GM18867 (cell line): ENCODE data around the gene TSHR.
"Not testable (repeated sequence)": the region's sequence is repeated elsewhere in the genome, so short reads cannot be mapped to it uniquely, and the experiment has no call there.

ENCODE experiments used
- ATAC-seq: cut with Tn5 transposase; IDR thresholded peaks from one replicate; pipeline ENCODE4 v1.9.1; 2021; ENCODE audit warnings: mild to moderate bottlenecking, moderate library complexity; ENCODE audit not compliant: unreplicated experiment

Gene TSHR

DNA sequence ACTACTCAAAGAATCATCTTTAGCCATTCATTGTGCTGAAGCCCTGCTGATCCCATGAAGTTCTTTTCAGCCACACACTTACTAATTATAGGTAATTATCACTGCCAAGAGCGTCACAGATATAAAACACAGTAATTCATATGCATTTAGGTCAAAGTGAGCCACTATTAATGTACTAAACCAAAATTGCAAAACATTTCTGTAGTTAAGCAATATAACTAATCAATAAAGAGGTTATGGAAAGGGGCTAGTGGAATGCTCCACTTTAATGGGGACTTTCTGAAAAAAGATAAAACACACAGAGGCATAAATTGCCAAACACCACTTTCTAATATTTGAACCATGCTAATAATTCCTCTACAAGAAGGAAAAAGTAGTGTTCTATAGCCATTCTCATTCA lies 7.1 kb upstream of the TSHR start:
- ATAC-seq, result no peak

- ATAC-seq, result no peak
Measured at GRCh38 chr14:80951491-80951890, 3.9 kb upstream of the TSHR start.

- ATAC-seq, result not testable (repeated sequence)
Measured at GRCh38 chr14:80953211-80953610, 2.2 kb upstream of the TSHR start.

GRCh38 chr14:80954687-80955299 lies 628 bp upstream of the TSHR start:
- peak; percentile 28 for ATAC-seq

- no peak for ATAC-seq
Measured at GRCh38 chr14:80956102-80956501, 681 bp downstream of the TSHR start.

GRCh38 chr14:80956922-80957321 lies 1.5 kb downstream of the TSHR start:
- no peak for ATAC-seq

DNA sequence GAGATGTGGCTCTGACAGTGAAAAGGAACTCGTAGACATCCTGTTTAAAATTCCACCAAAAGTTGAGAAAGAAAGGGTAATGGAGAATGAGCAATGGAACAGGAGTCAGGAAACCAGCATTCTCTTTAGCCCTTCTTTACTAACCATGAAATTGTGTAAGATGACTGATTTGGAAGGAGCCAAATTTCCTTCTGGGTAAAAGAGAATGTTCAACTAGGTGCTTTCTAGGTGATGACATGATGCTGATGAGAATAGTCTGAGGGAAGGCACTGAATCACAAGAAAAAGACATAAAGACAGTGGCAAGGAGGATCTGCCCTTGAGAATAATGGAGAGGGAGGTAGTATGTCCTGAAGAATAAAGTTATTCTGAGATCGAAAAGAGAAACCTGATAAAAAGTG lies 2.2 kb downstream of the TSHR start:
- no peak for ATAC-seq

DNA sequence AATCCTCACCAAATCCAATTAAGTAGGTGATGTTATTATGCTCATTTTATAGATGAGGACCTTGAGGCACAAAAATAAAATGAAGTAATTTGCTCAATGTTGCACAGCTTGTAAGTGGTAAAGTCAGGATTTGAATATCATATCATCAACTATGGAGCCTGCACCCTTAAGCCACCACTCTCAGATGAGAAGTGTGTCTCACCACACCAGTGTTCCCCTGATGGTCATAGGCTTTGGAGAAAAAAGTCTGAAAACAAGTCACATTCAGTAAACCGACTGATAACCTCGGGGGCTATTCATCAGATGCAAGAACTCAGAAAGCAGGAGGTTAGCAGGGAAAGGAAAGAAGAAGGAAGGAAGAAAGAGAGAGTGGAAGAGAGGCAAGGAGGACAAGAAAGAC lies 2.8 kb downstream of the TSHR start:
- ATAC-seq, result no peak

DNA sequence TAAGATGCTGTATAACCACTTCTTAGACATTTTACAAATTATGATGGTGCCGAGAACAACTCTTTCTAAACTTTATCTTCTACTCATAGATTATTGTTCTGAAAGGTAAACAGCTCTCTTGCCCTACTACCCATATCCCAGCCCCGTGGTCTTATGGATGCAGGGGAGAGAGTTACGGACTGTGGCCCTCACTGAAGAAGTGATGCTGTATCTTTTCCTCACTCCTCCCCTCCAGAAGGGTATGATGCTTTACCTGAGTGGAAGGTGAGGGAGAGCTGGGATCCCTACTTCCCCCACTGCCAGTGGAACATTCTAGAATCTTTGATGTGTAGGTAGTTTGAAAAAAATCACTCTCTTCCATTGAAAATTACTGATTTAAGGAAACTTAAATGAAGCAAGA lies 3.5 kb downstream of the TSHR start:
- ATAC-seq, result no peak

DNA sequence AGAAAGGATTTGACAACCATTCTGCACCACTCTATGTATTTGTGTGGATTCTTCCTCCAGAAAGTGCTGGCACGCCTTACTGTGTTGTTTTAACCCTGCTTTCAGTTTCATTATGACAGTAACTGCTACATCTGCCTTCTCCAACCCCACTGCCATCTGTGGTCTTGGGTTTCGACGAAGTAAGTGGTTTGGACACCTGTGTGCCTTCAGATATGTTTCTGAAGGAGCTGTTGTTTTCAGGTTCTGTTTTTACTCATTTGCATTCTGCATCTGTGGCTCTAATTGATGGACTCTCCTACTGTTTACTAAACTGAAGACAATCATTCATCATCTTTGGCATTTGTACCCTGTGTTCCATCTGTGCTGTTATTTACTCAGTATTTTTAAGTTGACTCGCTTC lies 4.1 kb downstream of the TSHR start:
- ATAC-seq, result peak; percentile 96

DNA sequence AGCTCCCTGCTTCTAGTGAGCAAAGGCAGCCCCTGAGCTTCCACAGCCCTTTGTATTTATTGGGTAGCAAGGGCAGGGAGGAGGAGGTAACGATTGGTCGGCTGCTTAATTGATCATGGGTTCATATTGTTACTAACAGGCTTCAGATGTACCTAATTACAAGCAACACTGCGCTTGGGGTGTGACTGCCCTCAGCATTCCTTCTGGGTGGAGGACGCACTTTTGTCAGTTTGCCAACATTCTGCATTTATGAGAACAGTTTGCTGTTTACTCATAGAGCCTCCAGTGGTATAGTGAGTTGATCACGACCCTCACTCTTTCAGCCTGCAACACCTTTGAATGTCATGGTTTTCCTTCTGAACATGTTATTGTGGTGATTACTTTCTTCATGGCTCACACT lies 9.6 kb downstream of the TSHR start:
- no peak for ATAC-seq

DNA sequence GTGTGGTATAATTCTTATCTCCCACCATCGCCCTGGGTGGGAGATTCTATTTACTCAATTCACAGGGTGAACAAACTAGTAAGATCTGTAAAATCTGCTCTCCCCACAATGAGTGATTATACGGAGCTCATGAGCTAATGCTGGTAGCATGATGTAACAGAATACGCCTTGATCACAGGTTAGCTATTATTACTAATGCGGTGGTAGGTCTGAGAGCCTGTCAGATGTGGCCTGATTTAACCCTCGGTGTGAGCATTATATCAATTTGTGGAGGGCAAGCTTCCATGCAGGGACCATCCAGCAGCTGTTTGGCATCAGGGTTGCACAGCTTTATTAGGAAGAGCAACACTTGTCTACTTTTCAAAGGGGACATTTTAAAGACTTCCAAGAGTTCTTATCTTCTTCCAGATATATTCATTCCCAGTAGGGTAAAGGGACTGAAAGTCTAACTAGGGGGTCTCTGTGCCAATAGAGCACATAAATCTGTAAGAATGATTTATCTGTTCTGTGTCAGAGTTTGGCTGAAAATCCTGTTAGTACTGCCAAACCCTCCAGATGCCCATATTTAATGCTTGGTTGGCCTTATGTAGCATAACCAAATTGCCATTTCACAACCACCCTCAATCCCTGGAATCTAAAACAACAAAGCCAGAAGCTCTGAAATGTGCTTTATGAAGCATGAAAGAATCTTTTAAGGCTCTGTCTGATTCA lies 18.7 kb downstream of the TSHR start:
- ATAC-seq, result no peak

DNA sequence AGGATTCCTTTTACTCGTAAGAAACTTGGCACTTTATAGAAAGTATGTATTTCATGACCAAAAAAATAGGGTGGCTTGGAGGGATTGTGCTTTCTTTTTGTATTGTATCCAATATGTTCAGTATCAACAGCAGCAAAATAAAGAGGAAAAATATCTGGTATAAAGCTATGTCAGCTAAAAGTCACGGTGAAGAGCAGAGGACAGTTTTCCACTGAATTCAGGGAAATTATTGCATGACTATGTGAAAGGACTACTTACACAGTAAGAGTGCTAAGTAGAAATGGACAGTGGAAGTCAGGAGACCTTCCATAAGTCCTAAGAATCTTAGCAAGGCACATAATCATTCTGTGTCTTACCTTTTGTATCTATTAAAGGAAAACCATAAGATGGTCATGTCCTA lies 19.3 kb downstream of the TSHR start:
- no peak for ATAC-seq

GRCh38 chr14:80977221-80977620 lies 21.8 kb downstream of the TSHR start:
- ATAC-seq, result no peak

- ATAC-seq, result no peak
Measured at GRCh38 chr14:80978403-80978802, 23.0 kb downstream of the TSHR start.

- no peak for ATAC-seq
Measured at GRCh38 chr14:80979951-80980350, 24.5 kb downstream of the TSHR start.

GRCh38 chr14:80981156-80981555 lies 25.7 kb downstream of the TSHR start:
- ATAC-seq, result no peak

- ATAC-seq, result no peak
Measured at GRCh38 chr14:80981673-80982072, 26.3 kb downstream of the TSHR start.

GRCh38 chr14:80982711-80983110 lies 27.3 kb downstream of the TSHR start:
- no peak for ATAC-seq

- ATAC-seq, result peak; percentile 66
Measured at GRCh38 chr14:80987235-80988032, 32.0 kb downstream of the TSHR start.

GRCh38 chr14:80988192-80988591 lies 32.8 kb downstream of the TSHR start:
- no peak for ATAC-seq
